ENCODE data around the gene AHI1. TPM values are rescaled to one million over a fixed set of nuclear protein-coding genes. Genes with fewer than 3 reads are reported as not detected.

AHI1 gene
- total RNA-seq, 2 donors from 2014 or later = 18.0 to 37.9 TPM

- Histone ChIP-seq H3K36me3 (no peaks in the 10 kb centered on the region), H3K4me3 (no peak overlapping the region), H3K4me1 (replicated peaks) (no peaks in the 10 kb centered on the region), H3K27ac (no peak overlapping the region), H3K9me3 (no peaks in the 10 kb centered on the region), H3K27me3 (replicated peaks; ENCODE audit: insufficient read depth) (no peaks in the 10 kb centered on the region)
- WGBS = 91% methylated on average over 2 of the region's 2 CpGs
- intact Hi-C loops (cut with DNase I) = no loop called here
- no peak for TF ChIP-seq POLR2AphosphoS5 (IDR thresholded peaks at IDR 0.05)
- TF ChIP-seq CTCF (IDR thresholded peaks at IDR 0.05) = no peak
- no peak for TF ChIP-seq POLR2A (IDR thresholded peaks at IDR 0.05)
- no peak for DNase-seq (ENCODE audit: low spot score)
Observed at GRCh38 chr6:135298455-135298854, 199.1 kb downstream of the AHI1 start.

GRCh38 chr6:135296715-135297114, 200.8 kb downstream of the AHI1 start:
- no peaks in the 10 kb centered on the region for H3K9me3 ChIP-seq
- no peak overlapping the region for H3K4me3 ChIP-seq
- intact Hi-C loops (cut with DNase I) = no loop called here
- TF ChIP-seq POLR2A (IDR thresholded peaks at IDR 0.05) = no peak
- no peak overlapping the region for H3K27ac ChIP-seq
- no peaks in the 10 kb centered on the region for H3K4me1 ChIP-seq (replicated peaks)
- no peak for DNase-seq (ENCODE audit: low spot score)
- WGBS = 70% methylated on average over 2 of the region's 2 CpGs
- no peaks in the 10 kb centered on the region for H3K36me3 ChIP-seq
- H3K27me3 ChIP-seq (replicated peaks; ENCODE audit: insufficient read depth) = no peaks in the 10 kb centered on the region

- no peak for TF ChIP-seq CTCF (IDR thresholded peaks at IDR 0.05)
- TF ChIP-seq POLR2AphosphoS5 (IDR thresholded peaks at IDR 0.05) = no peak
- TF ChIP-seq POLR2A (IDR thresholded peaks at IDR 0.05) = no peak
- Histone ChIP-seq H3K4me1 (replicated peaks) (no peaks in the 10 kb centered on the region), H3K27ac (no peak overlapping the region), H3K36me3 (no peaks in the 10 kb centered on the region), H3K9me3 (no peaks in the 10 kb centered on the region), H3K27me3 (replicated peaks; ENCODE audit: insufficient read depth) (no peaks in the 10 kb centered on the region), H3K4me3 (no peak overlapping the region)
- no peak for DNase-seq (ENCODE audit: low spot score)
- WGBS = 75% methylated on average over 1 of the region's 1 CpG
- intact Hi-C loops (cut with DNase I) = no loop called here
Observed at GRCh38 chr6:135295085-135295484, 202.5 kb downstream of the AHI1 start.

GRCh38 chr6:135291288-135292076, 206.1 kb downstream of the AHI1 start:
- no peak for DNase-seq (ENCODE audit: low spot score)
- no peak for TF ChIP-seq POLR2A (IDR thresholded peaks at IDR 0.05)
- TF ChIP-seq POLR2AphosphoS5 (IDR thresholded peaks at IDR 0.05) = no peak
- no peak for TF ChIP-seq CTCF (IDR thresholded peaks at IDR 0.05)
- no peaks in the 10 kb centered on the region for H3K4me1 ChIP-seq (replicated peaks)
- intact Hi-C loops (cut with DNase I) = no loop called here
- H3K36me3 ChIP-seq = no peaks in the 10 kb centered on the region
- 72% methylated on average over 3 of the region's 3 CpGs for WGBS
- H3K27ac ChIP-seq = no peak overlapping the region
- H3K27me3 ChIP-seq (replicated peaks; ENCODE audit: insufficient read depth) = no peaks in the 10 kb centered on the region
- H3K9me3 ChIP-seq = no peaks in the 10 kb centered on the region
- no peak overlapping the region for H3K4me3 ChIP-seq

GRCh38 chr6:135289816-135290215, 207.7 kb downstream of the AHI1 start:
- DNase-seq (ENCODE audit: low spot score) = no peak
- H3K27me3 ChIP-seq (replicated peaks; ENCODE audit: insufficient read depth) = no peaks in the 10 kb centered on the region
- TF ChIP-seq CTCF (IDR thresholded peaks at IDR 0.05) (no peak), POLR2A (IDR thresholded peaks at IDR 0.05) (no peak)
- H3K27ac ChIP-seq = no peak overlapping the region
- 94% methylated on average over 5 of the region's 5 CpGs for WGBS
- H3K36me3 ChIP-seq = no peaks in the 10 kb centered on the region
- H3K4me1 ChIP-seq (replicated peaks) = no peaks in the 10 kb centered on the region
- intact Hi-C loops (cut with DNase I) = no loop called here
- H3K9me3 ChIP-seq = no peaks in the 10 kb centered on the region
- no peak overlapping the region for H3K4me3 ChIP-seq
